Epithelial cell of proximal tubule (primary cell): Measurements from ENCODE around the gene SIDT2. TPM values are rescaled to one million over a fixed set of nuclear protein-coding genes. Genes with fewer than 3 reads are reported as not detected.

Source experiments
- DNase-seq: peaks from one replicate; pipeline ENCODE4 v3.0.0-alpha.2; 2011; ENCODE audit warnings: low read depth
- H3K4me3 ChIP-seq: 2 replicates; pipeline ENCODE4 v1.5.1; 2011; ENCODE audit warnings: low read depth, mild to moderate bottlenecking, low read length
- total RNA-seq: library from RNA; depleted of rRNA; stranded (reverse); fragments of >200 nt; gene quantifications from 2 replicates; pipeline ENCODE4 v1.2.3, GENCODE V29; 2015
- TF ChIP-seq, protein P1 (sequence below): conservative IDR thresholded peaks from 2 replicates; pipeline ENCODE4 v1.5.1; 2012; ENCODE audit warnings: low read depth, mild to moderate bottlenecking, low read length

SIDT2 gene
- total RNA-seq, 1 donor from 2014 or later, result 12.2 TPM

DNA sequence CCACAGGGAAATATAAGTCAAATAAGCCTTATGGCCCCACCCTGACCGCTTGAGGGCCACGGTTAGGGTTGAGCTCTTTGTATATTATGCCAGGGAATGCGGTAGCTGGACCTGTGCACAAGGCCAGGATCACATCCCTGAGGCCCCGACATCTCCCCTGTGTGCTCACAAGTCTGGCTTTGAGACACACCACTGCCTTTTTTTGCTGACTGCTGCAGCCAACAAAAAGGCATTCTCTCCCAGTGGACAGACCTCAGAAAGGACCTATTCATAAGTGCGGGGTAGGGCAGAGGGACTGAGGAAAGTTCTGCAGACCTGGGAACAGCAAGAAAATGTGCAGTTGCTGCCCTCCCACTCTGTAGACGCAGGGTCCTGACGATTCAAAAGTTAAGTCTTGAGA is 3.4 kb upstream of the SIDT2 start:
- no peak overlapping the region for H3K4me3 ChIP-seq
- TF ChIP-seq, protein P1, sequence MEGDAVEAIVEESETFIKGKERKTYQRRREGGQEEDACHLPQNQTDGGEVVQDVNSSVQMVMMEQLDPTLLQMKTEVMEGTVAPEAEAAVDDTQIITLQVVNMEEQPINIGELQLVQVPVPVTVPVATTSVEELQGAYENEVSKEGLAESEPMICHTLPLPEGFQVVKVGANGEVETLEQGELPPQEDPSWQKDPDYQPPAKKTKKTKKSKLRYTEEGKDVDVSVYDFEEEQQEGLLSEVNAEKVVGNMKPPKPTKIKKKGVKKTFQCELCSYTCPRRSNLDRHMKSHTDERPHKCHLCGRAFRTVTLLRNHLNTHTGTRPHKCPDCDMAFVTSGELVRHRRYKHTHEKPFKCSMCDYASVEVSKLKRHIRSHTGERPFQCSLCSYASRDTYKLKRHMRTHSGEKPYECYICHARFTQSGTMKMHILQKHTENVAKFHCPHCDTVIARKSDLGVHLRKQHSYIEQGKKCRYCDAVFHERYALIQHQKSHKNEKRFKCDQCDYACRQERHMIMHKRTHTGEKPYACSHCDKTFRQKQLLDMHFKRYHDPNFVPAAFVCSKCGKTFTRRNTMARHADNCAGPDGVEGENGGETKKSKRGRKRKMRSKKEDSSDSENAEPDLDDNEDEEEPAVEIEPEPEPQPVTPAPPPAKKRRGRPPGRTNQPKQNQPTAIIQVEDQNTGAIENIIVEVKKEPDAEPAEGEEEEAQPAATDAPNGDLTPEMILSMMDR, result no peak
- DNase-seq, result no peak

DNA sequence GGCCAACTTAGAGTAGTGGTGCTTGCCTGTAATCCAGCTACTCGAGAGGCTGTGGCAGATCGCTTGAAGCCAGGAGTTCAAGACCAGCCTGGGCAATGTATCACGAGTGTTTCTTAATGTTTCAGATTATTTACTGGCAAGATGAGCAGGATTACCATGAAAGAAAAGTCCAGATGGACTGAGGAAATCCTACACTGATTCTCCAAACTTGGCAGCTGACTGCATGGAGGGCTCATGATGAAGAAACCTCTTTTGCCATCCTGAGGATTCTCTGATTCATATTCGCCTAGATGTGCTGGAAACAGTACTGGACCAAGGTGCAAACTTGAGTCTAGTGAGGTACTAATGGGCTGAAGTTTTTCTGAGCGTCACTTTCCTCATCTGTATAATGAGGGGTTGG is 2.8 kb upstream of the SIDT2 start:
- no peak for DNase-seq
- TF ChIP-seq, protein P1, result no peak
- H3K4me3 ChIP-seq, result no peak overlapping the region

DNA sequence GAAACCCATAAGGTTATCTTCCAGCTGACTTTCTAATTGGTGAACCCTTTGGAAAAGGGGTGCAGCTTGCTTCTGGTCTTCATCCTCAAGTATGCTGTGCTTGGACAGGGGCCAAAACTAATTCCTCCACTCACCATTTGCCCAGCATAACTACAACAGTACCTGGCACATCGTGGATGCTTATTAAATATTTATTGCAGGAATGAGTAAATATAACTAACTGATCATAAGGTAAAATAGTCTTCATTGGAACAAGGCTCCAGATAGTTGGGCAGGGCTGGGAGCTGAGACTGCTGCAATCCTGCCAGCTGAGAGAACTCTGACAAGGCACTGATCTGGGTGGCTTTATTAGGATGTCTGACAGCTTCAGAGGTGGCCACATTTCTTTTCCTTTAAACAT is 2.4 kb upstream of the SIDT2 start:
- TF ChIP-seq, protein P1, result no peak
- no peak overlapping the region for H3K4me3 ChIP-seq
- no peak for DNase-seq

DNA sequence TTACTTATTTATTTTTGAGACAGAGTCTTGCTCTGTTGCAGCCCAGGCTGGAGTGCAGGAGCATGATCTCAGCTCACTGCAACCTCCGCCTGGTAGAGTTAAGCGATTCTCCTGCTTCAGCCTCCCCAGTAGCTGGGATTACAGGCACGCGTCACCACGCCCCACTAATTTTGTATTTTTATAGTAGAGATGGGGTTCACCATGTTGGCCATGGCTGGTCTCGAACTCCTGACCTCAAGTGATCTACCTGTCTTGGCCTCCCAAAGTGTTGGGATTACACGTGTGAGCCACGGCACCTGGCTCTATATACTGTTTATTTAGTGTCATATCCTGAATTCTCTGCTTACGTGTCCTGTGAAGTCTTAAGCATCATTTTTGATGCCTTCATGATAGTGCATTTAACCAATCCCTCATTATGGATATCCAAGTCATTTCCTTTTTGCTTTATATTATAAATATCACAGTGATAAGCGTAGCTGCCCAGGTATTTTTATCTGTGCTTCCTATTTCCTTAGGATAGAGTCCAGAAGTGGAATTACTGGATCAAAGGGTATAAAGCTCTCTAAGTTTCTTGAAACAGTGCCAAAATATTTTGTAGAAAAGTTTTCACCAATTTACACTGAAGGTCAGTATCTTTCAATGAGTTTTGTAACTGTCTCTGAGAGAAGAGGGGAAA is 871 bp upstream of the SIDT2 start:
- H3K4me3 ChIP-seq, result peak overlapping the region; percentile 71
- no peak for DNase-seq
- TF ChIP-seq, protein P1, result no peak

DNA sequence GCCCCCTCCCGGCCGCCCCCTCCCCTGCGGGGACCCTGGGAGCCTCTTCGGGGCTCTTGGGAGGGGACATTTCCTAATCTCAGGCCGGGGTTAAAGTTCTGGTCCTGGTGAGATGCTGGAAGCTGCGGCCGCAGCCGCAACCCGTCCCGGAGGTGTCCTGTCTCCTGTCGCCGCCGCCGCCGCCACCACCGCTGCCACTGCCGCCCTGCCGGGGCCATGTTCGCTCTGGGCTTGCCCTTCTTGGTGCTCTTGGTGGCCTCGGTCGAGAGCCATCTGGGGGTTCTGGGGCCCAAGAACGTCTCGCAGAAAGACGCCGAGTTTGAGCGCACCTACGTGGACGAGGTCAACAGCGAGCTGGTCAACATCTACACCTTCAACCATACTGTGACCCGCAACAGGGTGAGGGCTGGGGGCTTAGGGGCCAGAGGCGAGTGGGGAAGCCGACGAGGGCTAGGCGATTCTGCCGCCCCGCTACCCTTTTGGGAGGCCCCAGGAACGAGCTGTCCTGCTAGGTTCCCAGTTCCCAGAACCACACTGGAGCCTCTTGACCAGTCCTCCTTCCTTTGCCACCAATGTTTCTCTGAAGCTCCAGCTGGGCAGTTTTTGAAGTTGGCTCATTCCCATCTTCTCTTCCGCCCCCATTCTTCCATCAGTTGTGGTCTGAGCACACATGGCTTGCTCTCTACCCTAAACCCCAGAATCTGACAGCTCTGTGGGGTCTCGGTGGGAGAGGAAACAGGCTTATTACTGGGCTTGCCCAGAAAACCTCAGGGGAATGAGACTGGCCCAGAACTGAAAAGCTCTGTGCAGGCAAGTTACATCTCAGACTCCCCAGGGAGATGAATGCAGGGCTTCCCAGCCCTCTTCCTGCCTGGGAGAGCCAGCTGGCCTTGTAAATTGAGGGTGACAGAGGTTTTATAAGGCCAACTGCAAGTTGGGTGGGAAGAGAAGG is 781 bp downstream of the SIDT2 start:
- peak overlapping the region; percentile 71 for H3K4me3 ChIP-seq
- DNase-seq, result no peak
- TF ChIP-seq, protein P1, result no peak

DNA sequence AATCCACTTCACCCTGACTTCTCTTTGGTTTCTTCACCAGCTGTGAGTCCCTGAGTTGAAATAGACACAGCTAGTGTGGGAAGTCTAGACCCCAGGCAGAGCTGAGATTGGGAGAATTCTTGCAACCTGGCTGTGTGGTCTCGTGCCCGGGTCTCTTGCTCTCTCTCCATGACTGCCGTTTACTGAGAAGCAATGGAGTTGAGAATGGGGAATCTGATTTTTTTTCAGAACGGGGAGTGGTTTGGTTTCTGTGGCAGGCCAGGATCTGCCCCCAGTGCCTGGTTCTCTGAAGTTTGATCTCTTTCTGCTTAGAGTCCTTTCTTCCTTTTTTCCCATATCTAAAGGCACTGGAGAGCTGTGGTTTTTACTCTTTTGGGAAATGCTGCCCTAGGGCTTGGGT is 1.5 kb downstream of the SIDT2 start:
- DNase-seq, result no peak
- H3K4me3 ChIP-seq, result peak overlapping the region; percentile 71
- TF ChIP-seq, protein P1, result no peak
